Parathyroid adenoma (tissue), 2 donors: ENCODE measurements around the gene GFOD2.

ENCODE experiments used
- H2AFZ ChIP-seq: fragments of 300-600 bp; sonication (generic); one replicate; pipeline ENCODE4 v1.7.0; 2017; ENCODE audit warnings: antibody characterized with exemption, mild to moderate bottlenecking
- H3K27ac ChIP-seq: fragments of 300-600 bp; sonication (generic); one replicate; pipeline ENCODE4 v1.7.0; 2017
- H3K27me3 ChIP-seq: fragments of 300-600 bp; sonication (generic); one replicate; pipeline ENCODE4 v1.7.0; 2017; ENCODE audit warnings: low read length; ENCODE audit not compliant: control insufficient read depth, insufficient read depth
- H3K36me3 ChIP-seq: fragments of 300-600 bp; sonication (generic); one replicate; pipeline ENCODE4 v1.7.0; 2017; ENCODE audit warnings: low read length; ENCODE audit not compliant: control insufficient read depth, insufficient read depth
- H3K4me1 ChIP-seq: fragments of 300-600 bp; sonication (generic); one replicate; pipeline ENCODE4 v1.7.0; 2017; ENCODE audit warnings: control low read depth
- H3K4me2 ChIP-seq: fragments of 300-600 bp; sonication (generic); one replicate; pipeline ENCODE4 v1.7.0; 2017; ENCODE audit warnings: low read length
- H3K4me3 ChIP-seq: fragments of 300-600 bp; sonication (generic); one replicate; pipeline ENCODE4 v1.7.0; 2017; ENCODE audit warnings: low read depth, low read length
- H3K79me2 ChIP-seq: fragments of 300-600 bp; sonication (generic); one replicate; pipeline ENCODE4 v1.7.0; 2017; ENCODE audit warnings: control low read depth
- H3K9ac ChIP-seq: fragments of 300-600 bp; sonication (generic); one replicate; pipeline ENCODE4 v1.7.0; 2017; ENCODE audit warnings: mild to moderate bottlenecking
- H3K9me3 ChIP-seq: fragments of 300-600 bp; sonication (generic); one replicate; pipeline ENCODE4 v1.7.0; 2017; ENCODE audit warnings: low read length; ENCODE audit not compliant: control insufficient read depth
- CTCF ChIP-seq: fragments of 300-600 bp; sonication (generic); IDR thresholded peaks from one replicate; pipeline ENCODE4 v1.7.0; 2017; ENCODE audit warnings: antibody characterized with exemption, mild to moderate bottlenecking
- donor health status: primary hyperparathyroidism.

The GFOD2 gene

GRCh38 chr16:67666559-67667452, 52.3 kb downstream of the GFOD2 start, which contains the start of the genes C16orf86 and ENKD1:
TSS of gene C16orf86 (plus strand) at chr16:67666814. CDS start at chr16:67666971, 157 bp downstream.
TSS of gene ENKD1 (minus strand) at chr16:67666750. CDS start at chr16:67666442, 308 bp downstream.
- Histone ChIP-seq H3K4me2 (peak within 1 kb of the TSS; percentile 92), H3K9me3 (no peaks in the 10 kb centered on the region), H3K79me2 (no peaks in the 10 kb centered on the region), H3K9ac (peak within 1 kb of the TSS; percentile 97), H3K27ac (peak within 1 kb of the TSS; percentile 90), H3K36me3 (no peaks in the 10 kb centered on the region), H3K27me3 (no peaks in the 10 kb centered on the region), H2AFZ (peak within 1 kb of the TSS; percentile 99), H3K4me3 (peak within 1 kb of the TSS; percentile 84), H3K4me1 (peaks cover 17% of the 10 kb centered on the region)
- no peak for TF ChIP-seq CTCF

GRCh38 chr16:67666032-67666551, 53.0 kb downstream of the GFOD2 start:
- no peak for TF ChIP-seq CTCF
- Histone ChIP-seq H3K4me2 (peak overlapping the region; percentile 92), H3K9ac (peak overlapping the region; percentile 97), H3K79me2 (no peaks in the 10 kb centered on the region), H3K4me3 (peak overlapping the region; percentile 84), H3K27ac (peak overlapping the region; percentile 90), H2AFZ (peak overlapping the region; percentile 99), H3K27me3 (no peaks in the 10 kb centered on the region), H3K9me3 (no peaks in the 10 kb centered on the region), H3K36me3 (no peaks in the 10 kb centered on the region), H3K4me1 (peaks cover 22% of the 10 kb centered on the region)

- no peak overlapping the region for H3K9ac ChIP-seq
- peaks cover 22% of the 10 kb centered on the region for H3K4me1 ChIP-seq
These were observed 53.5 kb downstream of the GFOD2 start for GRCh38 chr16:67665598-67665997.

GRCh38 chr16:67664871-67665270, 54.2 kb downstream of the GFOD2 start:
- no peak overlapping the region for H3K4me3 ChIP-seq
- H3K9me3 ChIP-seq = no peaks in the 10 kb centered on the region
- H3K4me1 ChIP-seq = peaks cover 22% of the 10 kb centered on the region
- no peak overlapping the region for H2AFZ ChIP-seq
- no peaks in the 10 kb centered on the region for H3K79me2 ChIP-seq
- TF ChIP-seq CTCF = no peak
- H3K27ac ChIP-seq = no peak overlapping the region
- no peaks in the 10 kb centered on the region for H3K36me3 ChIP-seq
- no peak overlapping the region for H3K4me2 ChIP-seq
- no peak overlapping the region for H3K9ac ChIP-seq
- H3K27me3 ChIP-seq = no peaks in the 10 kb centered on the region

More at GRCh38 chr16:67665598-67665997, 53.5 kb downstream of the GFOD2 start:
- no peak for TF ChIP-seq CTCF
- no peaks in the 10 kb centered on the region for H3K27me3 ChIP-seq
- H3K4me2 ChIP-seq = peak overlapping the region; percentile 92
- no peaks in the 10 kb centered on the region for H3K79me2 ChIP-seq
- no peak overlapping the region for H2AFZ ChIP-seq
- no peaks in the 10 kb centered on the region for H3K9me3 ChIP-seq
- peak overlapping the region; percentile 84 for H3K4me3 ChIP-seq
- no peaks in the 10 kb centered on the region for H3K36me3 ChIP-seq
- peak overlapping the region; percentile 9 for H3K27ac ChIP-seq
